HCT116 (cell line): ENCODE measurements around the gene MAPKAP1. TPM values are rescaled to one million over a fixed set of nuclear protein-coding genes. Genes with fewer than 3 reads are reported as not detected.

ENCODE experiments used
- ATAC-seq: fragments of 200-7000 bp; cut with Tn5 transposase; 2 replicates; pipeline ENCODE4 v1.9.1; 2020; ENCODE audit warnings: mild to moderate bottlenecking, moderate library complexity
- BruUV-seq: library from RNA; stranded (reverse); fragments of 400-500 nt; replicated peaks from 2 replicates; lab custom pipeline; 2021; lab: Mats Ljungman, UMichigan
- CTCF ChIA-PET: fragments of 300-600 bp; sonication (Branson Sonifier 250); formaldehyde crosslinking; loops from one replicate; lab custom pipeline; 2021; ENCODE audit warnings: antibody characterized with exemption; lab: Charles Lee
- POLR2A ChIA-PET: fragments of 300-600, 350-600 bp; sonication (Branson Sonifier 250); formaldehyde crosslinking; loops from one replicate; lab custom pipeline; 2021; ENCODE audit warnings: antibody characterized with exemption; lab: Charles Lee
- RAD21 ChIA-PET, 2 experiments: fragments of 300-600 bp; sonication (Branson Sonifier 250); formaldehyde crosslinking; loops; one replicate each; lab custom pipeline; 2023; ENCODE audit warnings: low total read pairs in 2 of 2; ENCODE audit not compliant: uncharacterized antibody in 2 of 2, unreplicated experiment in 2 of 2, low non-redundant PET in 1 of 2; lab: Charles Lee
- DNase-seq: peaks from one replicate; pipeline ENCODE4 v3.0.0-alpha.2; 2010; ENCODE audit warnings: low read depth, low spot score
- H2AFZ ChIP-seq: fragments of 200-600 bp; shearing (Covaris generic), sonication (generic); 2 replicates; pipeline ENCODE4 v1.6.1; 2017; ENCODE audit warnings: low read depth, mixed run types, mixed read lengths, antibody characterized with exemption, low read length; ENCODE audit not compliant: poor library complexity, severe bottlenecking
- H3K27ac ChIP-seq: 2 replicates; pipeline ENCODE4 v1.5.1; 2012; ENCODE audit warnings: low read depth, low read length
- H3K27me3 ChIP-seq: fragments of 200-600 bp; sonication (generic); 2 replicates; pipeline ENCODE4 v1.6.1; 2016; ENCODE audit warnings: mixed run types, low read length, mixed read lengths; ENCODE audit not compliant: insufficient read depth
- H3K36me3 ChIP-seq, 2 experiments: fragments of 200-500 bp in 1 of 2; fragments of 200-600 bp in 1 of 2; sonication (Bioruptor generic) in 1 of 2; sonication (generic) in 1 of 2; 2 replicates each; pipeline versions ENCODE4 v1.5.1 to v1.6.1; 2014 to 2016; ENCODE audit warnings: low read length in 2 of 2, inconsistent platforms in 1 of 2, mixed read lengths in 1 of 2, mixed run types in 1 of 2; ENCODE audit not compliant: insufficient read depth in 2 of 2, control insufficient read depth in 1 of 2
- H3K4me1 ChIP-seq, 2 experiments: fragments of 200-600 bp in 1 of 2; sonication (generic) in 1 of 2; 2 replicates each; pipeline versions ENCODE4 v1.5.1 to v1.6.1; 2012 to 2017; ENCODE audit warnings: low read length in 2 of 2, inconsistent platforms in 1 of 2, mild to moderate bottlenecking in 1 of 2, mixed read lengths in 1 of 2, mixed run types in 1 of 2, moderate library complexity in 1 of 2; ENCODE audit not compliant: insufficient read depth in 2 of 2, control insufficient read depth in 1 of 2
- H3K4me2 ChIP-seq: fragments of 200-600 bp; sonication (generic); 2 replicates; pipeline ENCODE4 v1.6.1; 2017; ENCODE audit warnings: mixed run types, low read length, mixed read lengths
- H3K4me3 ChIP-seq, 2 experiments: fragments of 200-600 bp in 1 of 2; sonication (generic) in 1 of 2; replicated peaks in 1 of 2; 2 replicates each; pipeline ENCODE4 v1.5.1; 2011 to 2016; ENCODE audit warnings: low read length in 2 of 2, control low read depth in 1 of 2, low read depth in 1 of 2, mild to moderate bottlenecking in 1 of 2, mixed read lengths in 1 of 2, mixed run types in 1 of 2
- H3K79me2 ChIP-seq: fragments of 200-600 bp; sonication (generic); 2 replicates; pipeline ENCODE4 v1.6.1; 2017; ENCODE audit warnings: mild to moderate bottlenecking, mixed run types, low read length, moderate library complexity, mixed read lengths; ENCODE audit not compliant: insufficient read depth
- H3K9ac ChIP-seq: fragments of 200-600 bp; sonication (generic); 2 replicates; pipeline ENCODE4 v1.6.1; 2016; ENCODE audit warnings: low read length, mixed read lengths
- H3K9me2 ChIP-seq: fragments of 200-600 bp; sonication (generic), shearing (Covaris generic); 2 replicates; pipeline ENCODE4 v1.6.1; 2017; ENCODE audit warnings: mixed run types, mild to moderate bottlenecking, moderate library complexity; ENCODE audit not compliant: insufficient read depth
- H3K9me3 ChIP-seq, 2 experiments: fragments of 200-500 bp in 1 of 2; fragments of 200-600 bp in 1 of 2; sonication (Bioruptor generic) in 1 of 2; sonication (generic) in 1 of 2; 2 replicates each; pipeline ENCODE4 v1.6.1; 2014 to 2017; ENCODE audit warnings: low read length in 2 of 2, mixed read lengths in 2 of 2, inconsistent platforms in 1 of 2, low read depth in 1 of 2, mild to moderate bottlenecking in 1 of 2, mixed run types in 1 of 2, moderate library complexity in 1 of 2; ENCODE audit not compliant: control insufficient read depth in 1 of 2, insufficient read depth in 1 of 2
- H4K20me1 ChIP-seq: fragments of 200-600 bp; sonication (generic), shearing (Covaris generic); 2 replicates; pipeline ENCODE4 v1.6.1; 2017; ENCODE audit warnings: mixed run types, mild to moderate bottlenecking, moderate library complexity; ENCODE audit not compliant: insufficient read depth
- CBX3 ChIP-seq: IDR thresholded peaks from 2 replicates; pipeline ENCODE4 v1.6.1; 2012; ENCODE audit warnings: low read depth
- CEBPB ChIP-seq: IDR thresholded peaks from 2 replicates; pipeline ENCODE4 v1.6.1; 2012; ENCODE audit warnings: low read depth
- EGR1 ChIP-seq: IDR thresholded peaks from 2 replicates; pipeline ENCODE4 v1.6.1; 2012; ENCODE audit warnings: low read depth
- ELF1 ChIP-seq: IDR thresholded peaks from 2 replicates; pipeline ENCODE4 v1.6.1; 2012; ENCODE audit warnings: low read depth, borderline replicate concordance
- FOSL1 ChIP-seq: IDR thresholded peaks from 2 replicates; pipeline ENCODE4 v1.6.1; 2012; ENCODE audit warnings: low read depth
- JUND ChIP-seq: IDR thresholded peaks from 2 replicates; pipeline ENCODE4 v1.6.1; 2012
- MAX ChIP-seq: IDR thresholded peaks from 2 replicates; pipeline ENCODE4 v1.6.1; 2012
- POLR2A ChIP-seq: IDR thresholded peaks from 2 replicates; pipeline ENCODE4 v1.7.0; 2011; ENCODE audit warnings: borderline replicate concordance; ENCODE audit not compliant: insufficient read depth, insufficient read length; ENCODE audit errors: extremely low read depth
- POLR2AphosphoS5 ChIP-seq: IDR thresholded peaks from 2 replicates; pipeline ENCODE4 v1.6.1; 2011; ENCODE audit warnings: mild to moderate bottlenecking, low read depth, low read length, moderate library complexity
- RAD21 ChIP-seq: IDR thresholded peaks from 2 replicates; pipeline ENCODE4 v1.6.1; 2012; ENCODE audit warnings: low read depth, mild to moderate bottlenecking
- SIN3A ChIP-seq: IDR thresholded peaks from 2 replicates; pipeline ENCODE4 v1.6.1; 2012; ENCODE audit warnings: low read depth
- SP1 ChIP-seq: IDR thresholded peaks from 2 replicates; pipeline ENCODE4 v1.6.1; 2012; ENCODE audit warnings: low read depth
- SRF ChIP-seq: IDR thresholded peaks from 2 replicates; pipeline ENCODE4 v1.6.1; 2012; ENCODE audit warnings: low read depth
- YY1 ChIP-seq: IDR thresholded peaks from 2 replicates; pipeline ENCODE4 v1.6.1; 2011; ENCODE audit warnings: low read length, low read depth, moderate library complexity, mild to moderate bottlenecking; ENCODE audit not compliant: insufficient replicate concordance; ENCODE audit errors: extremely low read depth
- ZFX ChIP-seq: fragments of 450-650 bp; IDR thresholded peaks from 2 replicates; pipeline ENCODE4 v1.6.1; 2017
- ZNF274 ChIP-seq: fragments of 200-500 bp; sonication (Bioruptor generic); IDR thresholded peaks from 2 replicates; pipeline ENCODE4 v1.6.1; 2014; ENCODE audit warnings: mild to moderate bottlenecking, low read depth, low read length, inconsistent platforms
- intact Hi-C: fragments of 100-400 bp; cut with micrococcal nuclease; formaldehyde crosslinking; loops from 2 replicates; pipeline ENCODE4 v1.10.0; 2022
- total RNA-seq: library from RNA; stranded (reverse); gene quantifications from one replicate; pipeline ENCODE4 v1.2.1, GENCODE V29; 2021; ENCODE audit not compliant: unreplicated experiment

MAPKAP1 gene
- total RNA-seq, 1 experiment from 2014 or later = 72.5 TPM

GRCh38 chr9:125464591-125465385, 242.2 kb downstream of the MAPKAP1 start:
- no peak overlapping the region for H3K9ac ChIP-seq
- H4K20me1 ChIP-seq = no peaks in the 10 kb centered on the region
- POLR2A ChIA-PET = no interaction called here
- TF ChIP-seq MAX (no peak), CEBPB (no peak), FOSL1 (no peak), SP1 (no peak), ZFX (no peak), ZNF274 (no peak), EGR1 (no peak), ELF1 (no peak), SRF (no peak), YY1 (no peak), RAD21 (no peak), JUND (no peak)
- no peaks in the 10 kb centered on the region for H3K9me3 ChIP-seq
- H3K27ac ChIP-seq = no peak overlapping the region
- CTCF ChIA-PET = no interaction called here
- intact Hi-C loops = no loop called here
- no peak overlapping the region for H2AFZ ChIP-seq
- RAD21 ChIA-PET = no interaction called here
- no peak overlapping the region for H3K4me3 ChIP-seq
- H3K4me2 ChIP-seq = no peak overlapping the region
- H3K9me2 ChIP-seq = no peaks in the 10 kb centered on the region
- H3K79me2 ChIP-seq = no peaks in the 10 kb centered on the region
- H3K27me3 ChIP-seq = no peaks in the 10 kb centered on the region
- no peaks in the 10 kb centered on the region for H3K4me1 ChIP-seq
- H3K36me3 ChIP-seq = no peaks in the 10 kb centered on the region
- DNase-seq (no peak), ATAC-seq (no peak)
- BruUV-seq = no TSS peak

DNA sequence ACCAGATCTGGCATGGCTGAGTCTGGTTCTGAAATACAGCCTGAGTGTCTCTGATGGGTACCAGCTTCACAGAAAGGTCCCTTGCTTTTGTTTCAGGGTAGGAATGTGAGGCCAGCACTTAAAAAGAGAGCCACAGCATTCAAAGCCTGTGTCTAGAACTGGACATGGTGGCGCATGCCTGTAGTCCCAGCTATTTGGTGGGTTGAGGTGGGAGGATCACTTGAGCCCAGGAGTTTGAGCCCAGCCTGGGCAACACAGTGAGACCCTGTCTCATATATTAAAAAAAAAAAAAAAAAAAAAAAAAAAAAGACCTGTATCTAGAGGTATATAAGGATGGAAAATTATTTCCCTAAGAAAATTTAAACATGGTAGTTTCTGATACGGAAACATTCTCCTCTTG, 243.1 kb downstream of the MAPKAP1 start:
- Histone ChIP-seq H2AFZ (no peak overlapping the region), H3K9me3 (no peaks in the 10 kb centered on the region), H3K4me2 (no peak overlapping the region), H3K27me3 (no peaks in the 10 kb centered on the region), H3K4me3 (no peak overlapping the region), H3K36me3 (no peaks in the 10 kb centered on the region), H3K79me2 (no peaks in the 10 kb centered on the region), H3K4me1 (no peaks in the 10 kb centered on the region), H4K20me1 (no peaks in the 10 kb centered on the region), H3K9ac (no peak overlapping the region), H3K27ac (no peak overlapping the region), H3K9me2 (no peaks in the 10 kb centered on the region)
- ChIA-PET RAD21 (no interaction called here), CTCF (no interaction called here), POLR2A (no interaction called here)
- no peak for DNase-seq
- intact Hi-C loops = no loop called here
- ATAC-seq = no peak
- no peak for TF ChIP-seq POLR2AphosphoS5
- no peak for TF ChIP-seq SIN3A
- no peak for TF ChIP-seq POLR2A
- TF ChIP-seq CBX3 = no peak
- BruUV-seq = no TSS peak
